ENCODE data around the gene LUC7L2.
"Not testable (repeated sequence)": the region's sequence is repeated elsewhere in the genome, so short reads cannot be mapped to it uniquely, and the experiment has no call there.

LUC7L2 gene

GRCh38 chr7:139452958-139453672 is 93.4 kb downstream of the LUC7L2 start:
- no peak for DNase-seq

GRCh38 chr7:139453673-139454321 is 94.1 kb downstream of the LUC7L2 start:
- DNase-seq: no peak

- no peak for DNase-seq
Observed at GRCh38 chr7:139455789-139456188, 96.1 kb downstream of the LUC7L2 start.

- DNase-seq: no peak
Observed at GRCh38 chr7:139456511-139456910, 96.8 kb downstream of the LUC7L2 start.

- DNase-seq: no peak
Observed at GRCh38 chr7:139457153-139457946, 97.7 kb downstream of the LUC7L2 start.

GRCh38 chr7:139463421-139463820 is 103.7 kb downstream of the LUC7L2 start:
- DNase-seq: not testable (repeated sequence)

DNA sequence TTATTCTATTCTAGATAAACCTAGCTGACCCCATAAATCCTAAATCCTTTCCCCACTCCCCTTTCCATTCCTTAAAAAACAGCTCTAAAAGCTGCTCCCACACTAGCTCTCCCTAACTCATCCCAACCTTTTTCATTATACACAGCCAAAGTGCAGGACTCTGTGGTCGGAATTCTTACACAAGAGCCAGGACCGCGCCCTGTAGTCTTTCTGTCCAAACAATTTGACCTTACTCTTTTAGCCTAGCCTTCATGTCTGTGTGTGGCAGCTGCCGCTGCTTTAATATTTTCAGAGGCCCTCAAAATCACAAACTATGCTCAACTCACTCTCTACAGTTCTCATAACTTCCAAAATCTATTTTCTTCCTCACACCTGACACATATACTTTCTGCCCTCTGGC is 104.8 kb downstream of the LUC7L2 start:
- not testable (repeated sequence) for DNase-seq

- DNase-seq: not testable (repeated sequence)
Observed at GRCh38 chr7:139465072-139465471, 105.4 kb downstream of the LUC7L2 start.

DNA sequence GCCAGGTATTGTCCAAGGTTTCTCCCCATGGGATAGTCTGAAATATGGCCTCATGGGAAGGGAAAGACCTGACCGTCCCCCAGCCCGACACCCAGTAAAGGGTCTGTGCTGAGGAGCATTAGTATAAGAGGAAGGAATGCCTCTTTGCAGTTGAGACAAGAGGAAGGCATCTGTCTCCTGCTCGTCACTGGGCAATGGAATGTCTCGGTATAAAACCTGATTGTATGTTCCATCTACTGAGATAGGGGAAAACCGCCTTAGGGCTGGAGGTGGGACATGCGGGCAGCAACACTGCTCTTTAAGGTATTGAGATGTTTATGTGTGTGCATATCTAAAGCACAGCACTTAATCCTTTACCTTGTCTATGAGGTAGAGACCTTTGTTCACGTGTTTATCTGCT is 108.0 kb downstream of the LUC7L2 start:
- DNase-seq: not testable (repeated sequence)

DNA sequence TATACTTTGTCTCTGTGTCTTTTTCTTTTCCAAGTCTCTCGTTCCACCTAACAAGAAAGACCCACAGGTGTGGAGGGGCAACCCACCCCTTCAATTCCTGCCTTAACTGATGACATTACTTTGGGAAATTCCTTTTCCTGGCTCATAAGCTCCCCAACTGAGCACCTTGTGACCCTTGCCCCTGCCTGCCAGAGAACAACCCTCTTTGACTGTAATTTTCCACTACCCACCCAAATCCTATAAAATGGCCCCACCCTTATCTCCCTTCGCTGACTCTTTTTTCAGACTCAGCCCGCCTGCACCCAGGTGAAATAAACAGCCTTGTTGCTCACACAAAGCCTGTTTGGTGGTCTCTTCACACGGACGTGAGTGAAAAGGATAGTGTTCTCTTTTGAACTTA is 108.6 kb downstream of the LUC7L2 start:
- DNase-seq: not testable (repeated sequence)

DNA sequence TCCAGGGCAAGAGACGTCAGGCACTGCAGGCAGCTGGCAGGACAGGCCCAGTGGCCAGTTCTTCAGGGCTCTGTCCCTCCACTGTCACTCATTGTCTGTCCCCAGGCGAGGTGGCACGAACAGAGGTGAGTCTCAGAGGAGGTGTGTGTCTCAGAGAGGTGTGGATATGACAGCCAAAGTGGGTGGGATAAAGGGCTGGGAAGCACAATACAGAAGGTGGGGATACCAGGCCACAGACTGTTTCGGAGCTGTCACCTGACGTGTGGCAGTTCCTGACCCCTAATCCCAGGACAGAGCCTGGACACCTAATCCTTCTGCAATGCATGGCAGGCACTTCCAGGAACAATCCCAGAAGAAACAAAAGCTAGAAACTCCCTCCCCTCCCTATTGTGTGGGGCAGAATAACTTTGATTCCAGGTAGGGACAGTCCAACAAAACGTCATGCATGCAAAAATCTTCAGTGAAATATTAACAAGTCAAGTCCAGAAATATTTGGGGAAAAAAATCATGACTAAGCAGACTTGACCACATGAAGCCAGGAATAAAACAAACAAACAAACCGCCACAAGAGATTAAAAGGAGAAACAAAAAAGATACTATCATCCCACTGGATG is 112.2 kb downstream of the LUC7L2 start:
- no peak for DNase-seq
